Right lobe of liver (tissue), 6 donors: Measurements from ENCODE around the gene CD9. TPM values are rescaled to one million over a fixed set of nuclear protein-coding genes. Genes with fewer than 3 reads are reported as not detected.
A peak's percentile ranks its signal among the peaks of the same experiment; 100 is the strongest.

Experiments used
- ATAC-seq, 4 donors: fragments of 200-7000 bp; cut with Tn5 transposase; one replicate each; pipeline ENCODE4 v1.9.1; 2020; ENCODE audit warnings: mild to moderate bottlenecking in 4 of 4, moderate library complexity in 4 of 4
- DNase-seq, 3 donors: peaks; one replicate each; pipeline ENCODE4 v3.0.0-alpha.2; 2020
- H3K27ac ChIP-seq, 3 donors: fragments of 200-600 bp; one replicate each; pipeline ENCODE4 v1.8.0; 2022
- H3K27me3 ChIP-seq, 2 donors: fragments of 200-600 bp; one replicate each; pipeline ENCODE4 v1.8.0; 2022
- H3K36me3 ChIP-seq, 4 donors: fragments of 200-600 bp; sonication (generic) in 1 of 4; one replicate each; pipeline versions ENCODE4 v1.5.1 to v1.8.0; 2017 to 2022; ENCODE audit warnings: control low read depth in 1 of 4
- H3K4me1 ChIP-seq, 4 donors: fragments of 200-600 bp; sonication (generic) in 1 of 4; one replicate each; pipeline versions ENCODE4 v1.5.1 to v1.8.0; 2017 to 2022; ENCODE audit warnings: control low read depth in 1 of 4
- H3K4me3 ChIP-seq, 3 donors: fragments of 200-600 bp; one replicate each; pipeline ENCODE4 v1.8.0; 2022
- H3K9me3 ChIP-seq, 4 donors: fragments of 200-600 bp; sonication (generic) in 1 of 4; one replicate each; pipeline versions ENCODE4 v1.5.1 to v1.8.0; 2017 to 2022; ENCODE audit warnings: control low read depth in 1 of 4
- POLR2A ChIP-seq: fragments of 450-650 bp; IDR thresholded peaks from one replicate; pipeline ENCODE4 v1.6.1; 2017; ENCODE audit warnings: antibody characterized with exemption, mild to moderate bottlenecking
- WGBS: methylation state at CpG from one replicate; pipeline ENCODE4 v1.1.6; 2018; ENCODE audit warnings: low coverage, low lambda C conversion rate; ENCODE audit not compliant: insufficient coverage; ENCODE audit errors: missing lambda C conversion rate; 5-methylcytosine and 5-hydroxymethylcytosine counted together
- intact Hi-C, 2 donors: fragments of 100-400 bp; cut with DNase I; formaldehyde crosslinking; loops; one replicate each; pipeline versions ENCODE4 v1.11.2 to v1.14.1; 2022
- total RNA-seq, 6 experiments: library from RNA; depleted of rRNA in 2 of 6; stranded (reverse); fragments of >200 nt in 2 of 6; fragmentation: NEBNext Ultra II Directional in 3 of 6; extraction: Animal tissue kit (Norgen Biotek cat#: 25700) in 3 of 6; gene quantifications; one replicate each; pipeline versions ENCODE4 v1.1.0 to v1.2.4, GENCODE V29; 2016 to 2023
- TF ChIP-seq, protein P1 (sequence below), 4 donors: fragments of 200-600 bp in 3 of 4; fragments of 450-650 bp in 1 of 4; IDR thresholded peaks; one replicate each; pipeline versions ENCODE4 v1.5.1 to v1.8.0; 2016 to 2022; ENCODE audit warnings: antibody characterized with exemption in 4 of 4, mild to moderate bottlenecking in 2 of 4
- donor health status: DM: no; HTN: yes; CAD: no.
- donor health status: DM: no; HTN: no; CAD: no.
- donor health status: DM: no; HTN: no; CAD: no.
- donor health status: DM: no; HTN: yes; CAD: no.
- donor health status: DM: no; HTN: yes; CAD: no.

The CD9 gene
- total RNA-seq, 6 experiments from 2014 or later: 17.2 to 65.7 (median 34.2) TPM

DNA sequence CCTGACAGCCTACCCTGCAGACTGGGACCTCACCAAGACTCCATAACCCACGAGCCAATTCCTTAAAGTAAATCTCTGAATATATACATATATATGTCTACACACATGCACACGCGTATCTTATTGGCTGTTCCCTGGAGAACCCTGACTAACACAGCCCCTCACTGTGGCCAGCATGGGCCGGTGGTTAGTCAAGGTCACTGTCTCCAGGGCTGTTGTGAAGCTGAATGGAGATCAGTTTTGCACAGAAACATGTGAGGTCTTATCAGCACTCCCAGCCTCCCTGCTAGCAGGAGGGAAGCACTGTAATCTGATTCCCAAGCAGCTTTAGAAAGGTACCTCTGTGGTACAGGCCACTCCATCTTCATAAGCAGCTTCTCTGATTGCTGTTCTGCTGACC is 63.7 kb downstream of the CD9 start:
- intact Hi-C loops: no loop called here
- Histone ChIP-seq H3K4me3 (no peak overlapping the region), H3K27me3 (no peaks in the 10 kb centered on the region), H3K4me1 (peaks cover 0 to 11% (median 0%) of the 10 kb centered on the region in 4 donors), H3K27ac (no peak overlapping the region), H3K36me3 (no peaks in the 10 kb centered on the region), H3K9me3 (no peaks in the 10 kb centered on the region)
- DNase-seq: peak in 1 of 3 donors; percentile 9
- TF ChIP-seq, protein P1, sequence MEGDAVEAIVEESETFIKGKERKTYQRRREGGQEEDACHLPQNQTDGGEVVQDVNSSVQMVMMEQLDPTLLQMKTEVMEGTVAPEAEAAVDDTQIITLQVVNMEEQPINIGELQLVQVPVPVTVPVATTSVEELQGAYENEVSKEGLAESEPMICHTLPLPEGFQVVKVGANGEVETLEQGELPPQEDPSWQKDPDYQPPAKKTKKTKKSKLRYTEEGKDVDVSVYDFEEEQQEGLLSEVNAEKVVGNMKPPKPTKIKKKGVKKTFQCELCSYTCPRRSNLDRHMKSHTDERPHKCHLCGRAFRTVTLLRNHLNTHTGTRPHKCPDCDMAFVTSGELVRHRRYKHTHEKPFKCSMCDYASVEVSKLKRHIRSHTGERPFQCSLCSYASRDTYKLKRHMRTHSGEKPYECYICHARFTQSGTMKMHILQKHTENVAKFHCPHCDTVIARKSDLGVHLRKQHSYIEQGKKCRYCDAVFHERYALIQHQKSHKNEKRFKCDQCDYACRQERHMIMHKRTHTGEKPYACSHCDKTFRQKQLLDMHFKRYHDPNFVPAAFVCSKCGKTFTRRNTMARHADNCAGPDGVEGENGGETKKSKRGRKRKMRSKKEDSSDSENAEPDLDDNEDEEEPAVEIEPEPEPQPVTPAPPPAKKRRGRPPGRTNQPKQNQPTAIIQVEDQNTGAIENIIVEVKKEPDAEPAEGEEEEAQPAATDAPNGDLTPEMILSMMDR (IDR thresholded peaks at IDR 0.05): no peak
- no peak for TF ChIP-seq POLR2A
- no CpG with 5 or more reads among the region's 4 CpGs for WGBS
- no peak for ATAC-seq

DNA sequence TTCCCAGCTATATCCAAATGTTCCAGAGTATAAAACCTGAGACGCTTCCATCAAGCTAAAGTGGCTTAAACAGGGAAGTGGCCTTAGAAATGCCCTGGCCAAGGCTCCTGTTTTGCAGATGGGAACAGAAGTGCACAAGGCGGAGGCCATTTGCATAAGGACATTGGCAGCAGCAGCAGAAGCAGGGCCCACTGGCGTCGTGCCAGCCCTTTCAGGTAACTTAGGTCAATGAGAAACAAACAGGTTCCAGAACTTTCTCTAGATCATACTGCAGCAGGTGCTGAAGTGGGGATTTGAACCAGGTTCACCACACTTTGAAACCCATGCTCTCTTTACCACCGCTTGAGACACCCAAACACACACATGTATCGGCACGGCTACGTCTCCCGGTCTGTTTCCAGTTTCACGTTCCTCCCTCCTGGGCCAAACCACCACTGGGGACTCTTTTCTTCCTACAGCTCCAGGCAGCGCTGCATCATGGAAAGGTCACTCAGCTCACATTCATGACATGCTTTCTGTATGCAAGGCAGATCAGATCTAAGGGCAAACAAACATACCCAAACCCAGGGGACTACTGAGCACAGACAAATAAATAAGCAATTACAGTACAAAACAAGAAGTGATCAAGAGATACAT is 64.3 kb downstream of the CD9 start:
- intact Hi-C loops: no loop called here
- no peaks in the 10 kb centered on the region for H3K27me3 ChIP-seq
- ATAC-seq: peak in 3 of 4 donors; percentile 11 to 28 (median 13)
- 83% methylated on average over 10 of the region's 11 CpGs for WGBS
- H3K9me3 ChIP-seq: no peaks in the 10 kb centered on the region
- H3K36me3 ChIP-seq: no peaks in the 10 kb centered on the region
- no peak overlapping the region for H3K4me3 ChIP-seq
- DNase-seq: peak in 2 of 3 donors; percentile 45 to 55
- H3K27ac ChIP-seq: no peak overlapping the region
- no peak for TF ChIP-seq POLR2A
- TF ChIP-seq, protein P1 (IDR thresholded peaks at IDR 0.05): no peak
- peaks cover 0 to 11% (median 0%) of the 10 kb centered on the region in 4 donors for H3K4me1 ChIP-seq

DNA sequence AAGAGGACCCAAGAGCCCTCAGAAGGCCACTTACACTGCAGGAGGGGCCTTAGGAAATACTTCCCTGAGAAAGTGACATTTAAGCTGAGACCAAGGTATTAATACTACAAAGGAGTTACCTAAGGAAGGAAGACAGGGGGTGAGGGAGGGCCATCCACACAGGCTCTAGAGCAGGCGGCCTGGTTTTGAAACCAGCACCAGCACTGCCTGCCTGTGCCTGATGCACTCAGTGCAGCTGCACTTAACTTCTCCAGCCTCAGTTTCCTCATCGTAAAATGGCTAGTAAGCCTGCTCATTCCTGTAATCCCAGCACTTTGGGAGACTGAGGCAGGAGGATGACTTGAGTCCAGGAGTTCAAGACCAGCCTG is 64.8 kb downstream of the CD9 start:
- 100% methylated on average over 1 of the region's 2 CpGs for WGBS

GRCh38 chr12:6266541-6266966 is 66.4 kb downstream of the CD9 start:
- peak in 1 of 3 donors; percentile 18 for DNase-seq
- intact Hi-C loops: no loop called here
- TF ChIP-seq, protein P1 (IDR thresholded peaks at IDR 0.05): no peak
- no peak for TF ChIP-seq POLR2A
- Histone ChIP-seq H3K9me3 (no peaks in the 10 kb centered on the region), H3K4me1 (peaks cover 0 to 11% (median 0%) of the 10 kb centered on the region in 4 donors), H3K36me3 (no peaks in the 10 kb centered on the region), H3K4me3 (no peak overlapping the region), H3K27me3 (no peaks in the 10 kb centered on the region), H3K27ac (peak overlapping the region in 1 of 3 donors; percentile 26)
- ATAC-seq: peak; percentile 4 to 11 (median 6)
- 90% methylated on average over 2 of the region's 7 CpGs for WGBS

More for the DNA sequence above, 64.8 kb downstream of the CD9 start:
- Histone ChIP-seq H3K27ac (no peak overlapping the region), H3K27me3 (no peaks in the 10 kb centered on the region), H3K36me3 (no peaks in the 10 kb centered on the region), H3K9me3 (no peaks in the 10 kb centered on the region), H3K4me3 (no peak overlapping the region), H3K4me1 (peaks cover 0 to 11% (median 0%) of the 10 kb centered on the region in 4 donors)
- ATAC-seq (no peak), DNase-seq (peak in 1 of 3 donors; percentile 15)
- intact Hi-C loops: no loop called here
- TF ChIP-seq, protein P1 (IDR thresholded peaks at IDR 0.05): no peak
- no peak for TF ChIP-seq POLR2A
